Muscle of arm (tissue), 12 donors: Measurements from ENCODE around the gene PIEZO1. TPM values are rescaled to one million over a fixed set of nuclear protein-coding genes. Genes with fewer than 3 reads are reported as not detected.

Source experiments
- DNase-seq: peaks from one replicate; pipeline ENCODE4 v3.0.0-alpha.2; 2013
- polyA plus RNA-seq, 12 donors: library from polyadenylated mRNA; unstranded; fragments of 120-200 nt; gene quantifications; one replicate each; pipeline ENCODE4 v1.2.1, GENCODE V29; 2013; ENCODE audit not compliant: insufficient read length in 12 of 12

Gene PIEZO1
- polyA plus RNA-seq, 12 donors = 36.1 to 78.2 (median 48.2) TPM; not detected in 1

GRCh38 chr16:88736088-88736487 lies 48.9 kb downstream of the PIEZO1 start:
- no peak for DNase-seq

GRCh38 chr16:88735616-88736015 lies 49.4 kb downstream of the PIEZO1 start:
- no peak for DNase-seq

- no peak for DNase-seq
Measured at GRCh38 chr16:88735121-88735520, 49.9 kb downstream of the PIEZO1 start.

GRCh38 chr16:88734361-88734728 lies 50.7 kb downstream of the PIEZO1 start:
- no peak for DNase-seq

- DNase-seq = no peak
Measured at GRCh38 chr16:88733630-88734360, 51.2 kb downstream of the PIEZO1 start.

GRCh38 chr16:88732961-88733294 lies 52.1 kb downstream of the PIEZO1 start:
- no peak for DNase-seq

- DNase-seq = no peak
Measured at GRCh38 chr16:88732172-88732960, 52.7 kb downstream of the PIEZO1 start.

GRCh38 chr16:88731699-88732098 lies 53.3 kb downstream of the PIEZO1 start:
- DNase-seq = no peak

GRCh38 chr16:88730632-88731607 lies 54.1 kb downstream of the PIEZO1 start:
- no peak for DNase-seq

GRCh38 chr16:88727871-88728270 lies 57.1 kb downstream of the PIEZO1 start:
- DNase-seq = no peak

- DNase-seq = no peak
Measured at GRCh38 chr16:88726981-88727380, 58.0 kb downstream of the PIEZO1 start.

GRCh38 chr16:88726408-88726749 lies 58.6 kb downstream of the PIEZO1 start:
- no peak for DNase-seq

GRCh38 chr16:88725609-88726407 lies 59.2 kb downstream of the PIEZO1 start:
- DNase-seq = no peak

- DNase-seq = no peak
Measured at GRCh38 chr16:88724855-88725555, 60.0 kb downstream of the PIEZO1 start.

GRCh38 chr16:88723911-88724310 lies 61.1 kb downstream of the PIEZO1 start:
- DNase-seq = no peak

- DNase-seq = no peak
Measured at GRCh38 chr16:88723507-88723887, 61.5 kb downstream of the PIEZO1 start.

GRCh38 chr16:88722784-88723506 lies 62.1 kb downstream of the PIEZO1 start:
- no peak for DNase-seq

GRCh38 chr16:88721815-88722755 lies 62.9 kb downstream of the PIEZO1 start:
- no peak for DNase-seq

- no peak for DNase-seq
Measured at GRCh38 chr16:88721236-88721635, 63.8 kb downstream of the PIEZO1 start.
